Measurements from ENCODE around the gene TMEM82.
"Not testable (repeated sequence)": the region's sequence is repeated elsewhere in the genome, so short reads cannot be mapped to it uniquely, and the experiment has no call there.

The TMEM82 gene

DNA sequence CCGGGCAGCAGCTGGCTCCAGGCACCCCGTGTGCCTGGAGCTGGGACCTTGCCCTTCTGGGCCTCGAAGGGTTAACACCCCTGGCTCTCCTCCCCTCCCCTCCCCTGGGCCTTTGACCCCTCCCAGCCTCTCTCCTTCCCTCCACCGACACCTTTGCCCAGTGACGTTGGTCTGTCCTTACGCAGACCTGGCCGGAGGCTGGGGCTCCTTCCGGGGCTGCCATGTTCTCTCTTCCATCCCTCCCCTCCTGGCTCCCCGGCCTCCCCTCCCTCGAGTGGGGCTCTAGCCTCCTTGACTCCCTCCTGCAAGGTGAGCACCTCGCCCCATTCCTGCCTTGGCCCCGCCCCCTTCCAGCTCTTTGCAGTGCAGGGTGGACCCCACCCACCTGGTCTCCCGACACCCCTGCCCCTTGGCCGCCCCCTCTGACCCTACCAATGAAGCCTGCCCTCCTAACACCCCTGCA lies at the start of gene TMEM82:
TSS of gene TMEM82 (plus strand) at position 161 of the 463 bp plus-strand sequence. CDS start at position 222, 61 bp downstream.
- Histone ChIP-seq H3K4me3 (ENCODE audit: severe bottlenecking) (no peak within 1 kb of the TSS), H3K27ac (ENCODE audit: poor library complexity, severe bottlenecking) (no peak within 1 kb of the TSS), H3K27me3 (ENCODE audit: insufficient read depth, poor library complexity, severe bottlenecking) (no peaks in the 10 kb centered on the region), H3K9me3 (ENCODE audit: severe bottlenecking) (no peaks in the 10 kb centered on the region), H3K36me3 (ENCODE audit: low read depth) (no peaks in the 10 kb centered on the region), H3K4me1 (ENCODE audit: insufficient read depth, poor library complexity, severe bottlenecking) (no peaks in the 10 kb centered on the region)
- TF ChIP-seq, protein P1, sequence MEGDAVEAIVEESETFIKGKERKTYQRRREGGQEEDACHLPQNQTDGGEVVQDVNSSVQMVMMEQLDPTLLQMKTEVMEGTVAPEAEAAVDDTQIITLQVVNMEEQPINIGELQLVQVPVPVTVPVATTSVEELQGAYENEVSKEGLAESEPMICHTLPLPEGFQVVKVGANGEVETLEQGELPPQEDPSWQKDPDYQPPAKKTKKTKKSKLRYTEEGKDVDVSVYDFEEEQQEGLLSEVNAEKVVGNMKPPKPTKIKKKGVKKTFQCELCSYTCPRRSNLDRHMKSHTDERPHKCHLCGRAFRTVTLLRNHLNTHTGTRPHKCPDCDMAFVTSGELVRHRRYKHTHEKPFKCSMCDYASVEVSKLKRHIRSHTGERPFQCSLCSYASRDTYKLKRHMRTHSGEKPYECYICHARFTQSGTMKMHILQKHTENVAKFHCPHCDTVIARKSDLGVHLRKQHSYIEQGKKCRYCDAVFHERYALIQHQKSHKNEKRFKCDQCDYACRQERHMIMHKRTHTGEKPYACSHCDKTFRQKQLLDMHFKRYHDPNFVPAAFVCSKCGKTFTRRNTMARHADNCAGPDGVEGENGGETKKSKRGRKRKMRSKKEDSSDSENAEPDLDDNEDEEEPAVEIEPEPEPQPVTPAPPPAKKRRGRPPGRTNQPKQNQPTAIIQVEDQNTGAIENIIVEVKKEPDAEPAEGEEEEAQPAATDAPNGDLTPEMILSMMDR (IDR thresholded peaks at IDR 0.05; ENCODE audit: poor library complexity, severe bottlenecking), result no peak
- DNase-seq (ENCODE audit: low spot score) (peak; percentile 74), ATAC-seq (ENCODE audit: low read depth) (no peak)

DNA sequence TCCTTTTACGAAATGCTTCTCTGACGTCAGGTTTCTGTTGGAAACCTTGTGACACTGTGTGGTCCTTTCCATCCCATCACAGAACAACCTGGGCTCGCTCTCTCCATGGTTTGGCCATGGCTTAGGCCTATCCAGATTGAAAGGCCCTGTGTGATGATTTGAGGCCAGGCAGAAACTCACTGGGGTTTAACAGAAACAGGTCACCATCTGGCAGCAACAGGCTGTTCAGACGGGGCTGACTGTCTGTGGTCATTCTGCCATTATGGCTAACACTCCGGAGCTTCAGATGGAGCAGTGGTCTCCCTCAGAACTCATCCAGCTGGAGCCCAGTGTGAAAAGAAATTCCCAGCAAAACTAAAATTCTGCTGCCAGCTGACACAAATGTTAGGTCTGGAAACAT lies 48.9 kb upstream of the TMEM82 start:
- Histone ChIP-seq H3K36me3 (ENCODE audit: low read depth) (peaks cover 8% of the 10 kb centered on the region; the same call in 1 of the 2 replicates), H3K27ac (ENCODE audit: poor library complexity, severe bottlenecking) (no peak overlapping the region), H3K9me3 (ENCODE audit: severe bottlenecking) (no peaks in the 10 kb centered on the region), H3K4me3 (ENCODE audit: severe bottlenecking) (no peak overlapping the region), H3K4me1 (ENCODE audit: insufficient read depth, poor library complexity, severe bottlenecking) (no peaks in the 10 kb centered on the region), H3K27me3 (ENCODE audit: insufficient read depth, poor library complexity, severe bottlenecking) (no peaks in the 10 kb centered on the region)
- ATAC-seq (ENCODE audit: low read depth) (no peak), DNase-seq (ENCODE audit: low spot score) (no peak)
- TF ChIP-seq, protein P1 (IDR thresholded peaks at IDR 0.05; ENCODE audit: poor library complexity, severe bottlenecking), result no peak

DNA sequence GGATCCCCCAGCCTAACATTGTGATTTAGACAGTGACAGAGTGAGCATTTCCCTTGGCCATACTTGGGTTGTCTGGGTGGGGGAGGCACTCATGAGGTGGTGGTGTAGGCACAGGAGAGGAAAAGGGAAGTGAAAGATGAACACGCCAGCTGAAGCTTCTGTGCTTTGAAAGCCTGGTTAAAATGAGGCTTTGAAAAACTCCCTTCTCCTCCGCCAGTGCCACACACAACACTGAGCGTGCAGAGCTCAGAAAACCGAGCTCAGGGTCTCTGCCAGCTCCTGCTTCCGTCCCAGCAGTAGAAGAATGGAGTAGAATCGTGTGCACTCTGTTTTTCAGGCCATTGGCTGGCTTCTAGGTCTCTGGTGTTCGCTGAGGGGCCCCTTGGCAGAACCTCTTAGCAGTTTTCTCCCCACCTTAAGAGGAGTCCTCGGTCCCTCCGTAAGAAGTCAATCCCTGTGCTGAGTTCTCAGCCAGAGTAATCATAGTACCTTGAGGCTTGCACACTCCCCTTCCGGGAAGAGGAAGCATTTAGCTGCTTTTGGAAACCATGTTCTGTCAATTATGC lies 45.3 kb upstream of the TMEM82 start:
- Histone ChIP-seq H3K9me3 (ENCODE audit: severe bottlenecking) (no peaks in the 10 kb centered on the region), H3K36me3 (ENCODE audit: low read depth) (peaks cover 17% of the 10 kb centered on the region; the same call in 1 of the 2 replicates), H3K27ac (ENCODE audit: poor library complexity, severe bottlenecking) (no peak overlapping the region), H3K4me1 (ENCODE audit: insufficient read depth, poor library complexity, severe bottlenecking) (no peaks in the 10 kb centered on the region), H3K27me3 (ENCODE audit: insufficient read depth, poor library complexity, severe bottlenecking) (no peaks in the 10 kb centered on the region), H3K4me3 (ENCODE audit: severe bottlenecking) (no peak overlapping the region)
- TF ChIP-seq, protein P1 (IDR thresholded peaks at IDR 0.05; ENCODE audit: poor library complexity, severe bottlenecking), result no peak
- DNase-seq (ENCODE audit: low spot score) (no peak), ATAC-seq (ENCODE audit: low read depth) (no peak)

DNA sequence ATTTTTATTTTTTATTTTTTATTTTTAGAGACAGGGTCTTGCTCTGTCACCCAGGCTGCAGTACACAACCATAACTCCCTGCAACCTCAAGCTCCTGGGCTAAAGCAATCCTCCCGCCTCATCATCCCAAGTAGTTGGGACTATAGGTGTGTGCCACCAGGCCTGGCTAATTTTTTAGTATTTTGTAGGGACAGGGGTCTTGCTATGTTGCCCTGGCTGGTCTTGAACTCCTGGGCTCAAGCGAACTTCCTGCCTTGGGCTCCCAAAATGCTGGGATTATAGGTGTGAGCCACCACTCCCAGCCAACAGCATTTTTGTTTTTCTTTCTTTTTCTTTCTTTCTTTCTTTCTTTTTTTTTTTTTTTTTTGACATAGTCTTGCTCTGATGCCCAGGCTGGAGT lies 44.1 kb upstream of the TMEM82 start:
- TF ChIP-seq, protein P1 (IDR thresholded peaks at IDR 0.05; ENCODE audit: poor library complexity, severe bottlenecking), result no peak
- H3K27ac ChIP-seq (ENCODE audit: poor library complexity, severe bottlenecking), result no peak overlapping the region
- peaks cover 17% of the 10 kb centered on the region; the same call in 1 of the 2 replicates for H3K36me3 ChIP-seq (ENCODE audit: low read depth)
- H3K9me3 ChIP-seq (ENCODE audit: severe bottlenecking), result no peaks in the 10 kb centered on the region
- peaks cover 3% of the 10 kb centered on the region for H3K4me1 ChIP-seq (ENCODE audit: insufficient read depth, poor library complexity, severe bottlenecking)
- DNase-seq (ENCODE audit: low spot score) (no peak), ATAC-seq (ENCODE audit: low read depth) (no peak)
- H3K27me3 ChIP-seq (ENCODE audit: insufficient read depth, poor library complexity, severe bottlenecking), result no peaks in the 10 kb centered on the region
- no peak overlapping the region for H3K4me3 ChIP-seq (ENCODE audit: severe bottlenecking)

DNA sequence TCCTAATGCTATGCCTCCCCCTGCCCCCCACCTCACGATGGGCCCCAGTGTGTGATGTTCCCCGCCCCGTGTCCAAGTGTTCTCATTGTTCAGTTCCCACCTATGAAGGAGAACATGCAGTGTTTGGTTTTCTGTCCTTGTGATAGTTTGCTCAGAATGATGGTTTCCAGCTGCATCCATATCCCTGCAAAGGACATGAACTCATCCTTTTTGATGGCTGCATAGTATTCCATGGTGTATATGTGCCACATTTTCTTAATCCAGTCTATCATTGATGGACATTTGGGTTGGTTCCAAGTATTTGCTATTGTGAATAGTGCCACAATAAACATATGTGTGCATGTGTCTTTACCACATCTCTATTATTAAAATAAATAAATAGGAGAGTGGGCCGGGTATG lies 43.0 kb upstream of the TMEM82 start:
- H3K27ac ChIP-seq (ENCODE audit: poor library complexity, severe bottlenecking); H3K27me3 ChIP-seq (ENCODE audit: insufficient read depth, poor library complexity, severe bottlenecking); H3K4me3 ChIP-seq (ENCODE audit: severe bottlenecking); H3K4me1 ChIP-seq (ENCODE audit: insufficient read depth, poor library complexity, severe bottlenecking); H3K9me3 ChIP-seq (ENCODE audit: severe bottlenecking); ATAC-seq (ENCODE audit: low read depth); DNase-seq (ENCODE audit: low spot score): not testable (repeated sequence)
- H3K36me3 ChIP-seq (ENCODE audit: low read depth), result peaks cover 17% of the 10 kb centered on the region; the same call in 1 of the 2 replicates
